K562 (cell line): ENCODE data around the gene LINGO3. TPM values are rescaled to one million over a fixed set of nuclear protein-coding genes. Genes with fewer than 3 reads are reported as not detected.

Experiments
- ATAC-seq: fragments of 200-7000 bp; cut with Tn5 transposase; 3 replicates; pipeline ENCODE4 v1.9.1; 2020; ENCODE audit warnings: moderate library complexity
- BruUV-seq: library from RNA; stranded (reverse); fragments of 400-500 nt; replicated peaks from 2 replicates; lab custom pipeline; 2021; lab: Mats Ljungman, UMichigan
- CTCF ChIA-PET: fragments of 300-600 bp; formaldehyde crosslinking; extraction: SDS; loops from one replicate; lab custom pipeline; 2021; ENCODE audit warnings: low intra/inter-chr PET ratio; lab: Yijun Ruan, JAX
- POLR2A ChIA-PET: fragments of 300-600, 350-650 bp; sonication (Branson Sonifier 250); formaldehyde crosslinking; extraction: SDS; loops from one replicate; lab custom pipeline; 2021; ENCODE audit warnings: antibody characterized with exemption, inconsistent platforms; lab: Yijun Ruan, JAX
- DNase-seq, 4 experiments: peaks; one replicate each; pipeline versions ENCODE4 v3.0.0 to v3.0.0-alpha.2; 2011 to 2018; ENCODE audit warnings: low spot score in 3 of 4, mixed read lengths in 3 of 4; ENCODE audit errors: extremely low read depth in 1 of 4
- FAIRE-seq: peaks from 2 replicates; lab custom pipeline; 2011; peaks lifted over from hg19 to GRCh38; lab: Jason Lieb, UNC
- H2AFZ ChIP-seq: 2 replicates; pipeline ENCODE4 v1.6.0; 2011; ENCODE audit warnings: low read depth, low read length, control low read depth, inconsistent platforms
- H3K27ac ChIP-seq: fragments of 200-600 bp; 3 replicates; pipeline ENCODE4 v1.8.0; 2011; ENCODE audit warnings: low read depth, mild to moderate bottlenecking, control low read depth, inconsistent platforms, low read length, moderate library complexity, mixed read lengths; ENCODE audit errors: extremely low read depth
- H3K27me3 ChIP-seq, 2 experiments: fragments of 300-600 bp in 1 of 2; 2 replicates in 1 of 2; 3 replicates in 1 of 2; pipeline versions ENCODE4 v1.6.0 to v1.8.0; 2011; ENCODE audit warnings: inconsistent platforms in 2 of 2, low read length in 2 of 2, mild to moderate bottlenecking in 1 of 2, mixed read lengths in 1 of 2, moderate library complexity in 1 of 2; ENCODE audit not compliant: control insufficient read depth in 2 of 2, insufficient read depth in 2 of 2
- H3K36me3 ChIP-seq: fragments of 300-600 bp; 3 replicates; pipeline ENCODE4 v1.8.0; 2011; ENCODE audit warnings: mild to moderate bottlenecking, low read length, inconsistent platforms; ENCODE audit not compliant: control insufficient read depth, insufficient read depth
- H3K4me1 ChIP-seq, 2 experiments: fragments of 200-600 bp in 1 of 2; replicated peaks in 1 of 2; 2 replicates in 1 of 2; 3 replicates in 1 of 2; pipeline versions ENCODE4 v1.5.1 to v1.8.0; 2011; ENCODE audit warnings: inconsistent platforms in 2 of 2, low read length in 2 of 2, mild to moderate bottlenecking in 1 of 2, mixed read lengths in 1 of 2, moderate library complexity in 1 of 2; ENCODE audit not compliant: control insufficient read depth in 2 of 2, insufficient read depth in 2 of 2
- H3K4me2 ChIP-seq: 2 replicates; pipeline ENCODE4 v1.6.1; 2011; ENCODE audit warnings: low read length, control low read depth, inconsistent platforms, mixed read lengths; ENCODE audit not compliant: insufficient read depth
- H3K4me3 ChIP-seq: fragments of 200-600 bp; sonication (generic), shearing (Covaris generic); 2 replicates; pipeline ENCODE4 v1.5.1; 2016; ENCODE audit warnings: control low read depth, inconsistent platforms
- H3K79me2 ChIP-seq: fragments of 200-600 bp; 3 replicates; pipeline ENCODE4 v1.8.0; 2011; ENCODE audit warnings: low read length, inconsistent platforms; ENCODE audit not compliant: control insufficient read depth, insufficient read depth
- H3K9ac ChIP-seq, 2 experiments: 2 replicates each; pipeline versions ENCODE4 v1.6.0 to v1.6.1; 2011; ENCODE audit warnings: low read depth in 2 of 2, low read length in 2 of 2, control low read depth in 1 of 2, inconsistent platforms in 1 of 2, mild to moderate bottlenecking in 1 of 2, mixed read lengths in 1 of 2; ENCODE audit not compliant: insufficient read depth in 1 of 2
- H3K9me1 ChIP-seq: one replicate; pipeline ENCODE4 v1.6.0; 2011; ENCODE audit warnings: inconsistent platforms, mild to moderate bottlenecking, low read length, moderate library complexity; ENCODE audit not compliant: control insufficient read depth, insufficient read depth
- H3K9me3 ChIP-seq: replicated peaks from 2 replicates; pipeline ENCODE4 v1.5.1; 2011; ENCODE audit warnings: low read depth, low read length, inconsistent platforms; ENCODE audit not compliant: control insufficient read depth, insufficient read depth
- H4K20me1 ChIP-seq: replicated peaks from 2 replicates; pipeline ENCODE4 v1.6.1; 2011; ENCODE audit warnings: low read length, inconsistent platforms, mixed read lengths; ENCODE audit not compliant: control insufficient read depth, insufficient read depth
- BRCA1 ChIP-seq, 2 experiments: fragments of 450-650 bp in 1 of 2; sonication (generic) in 1 of 2; formaldehyde crosslinking in 1 of 2; IDR thresholded peaks; 2 replicates each; pipeline versions ENCODE4 v1.5.0 to v1.6.1; 2017 to 2020; ENCODE audit warnings: mild to moderate bottlenecking in 1 of 2, missing genetic modification reagents in 1 of 2
- EP300 ChIP-seq: IDR thresholded peaks from 2 replicates; pipeline ENCODE4 v1.6.1; 2012; ENCODE audit warnings: low read length, improper control_type of control experiment
- HMG20B ChIP-seq: fragments of 250-450 bp; sonication (Bioruptor Pico); IDR thresholded peaks from 2 replicates; pipeline ENCODE4 v1.5.0; 2021; ENCODE audit warnings: mild to moderate bottlenecking
- NONO ChIP-seq, 2 experiments: fragments of 200-400 bp in 1 of 2; fragments of 450-650 bp in 1 of 2; formaldehyde crosslinking in 1 of 2; IDR thresholded peaks; 2 replicates each; pipeline ENCODE4 v1.6.1; 2017; ENCODE audit warnings: low read depth in 2 of 2, mild to moderate bottlenecking in 2 of 2, moderate library complexity in 2 of 2, low read length in 1 of 2
- RBFOX2 ChIP-seq: fragments of 200-400 bp; formaldehyde crosslinking; IDR thresholded peaks from 2 replicates; pipeline ENCODE4 v1.6.1; 2017; ENCODE audit warnings: low read depth, mild to moderate bottlenecking, low read length, moderate library complexity
- RBM22 ChIP-seq: fragments of 200-400 bp; formaldehyde crosslinking; IDR thresholded peaks from 2 replicates; pipeline ENCODE4 v1.6.1; 2018; ENCODE audit warnings: low read length, low read depth; ENCODE audit not compliant: poor library complexity, severe bottlenecking
- SP1 ChIP-seq: sonication (generic); formaldehyde crosslinking; IDR thresholded peaks from 2 replicates; pipeline ENCODE4 v1.8.1; 2022; ENCODE audit warnings: mild to moderate bottlenecking, missing genetic modification reagents
- TCF7L2 ChIP-seq: fragments of 150-350 bp; IDR thresholded peaks from 2 replicates; pipeline ENCODE4 v1.6.1; 2016; ENCODE audit warnings: low read depth, mild to moderate bottlenecking, low read length, moderate library complexity
- U2AF2 ChIP-seq: fragments of 200-400 bp; formaldehyde crosslinking; optimal IDR thresholded peaks from 2 replicates; pipeline ENCODE3; 2017; ENCODE audit warnings: low read depth, mild to moderate bottlenecking, low read length
- WGBS: fragments of 100-300 bp; shearing (Covaris generic); methylation state at CpG from one replicate; pipeline ENCODE4 v1.1.6; 2016; ENCODE audit warnings: low coverage, mixed read lengths; ENCODE audit not compliant: insufficient coverage; ENCODE audit errors: missing lambda C conversion rate; 5-methylcytosine and 5-hydroxymethylcytosine counted together
- in situ Hi-C: fragments of 300-500 bp; cut with MboI; formaldehyde crosslinking; loops from 4 replicates; pipeline ENCODE4 v1.15.0; 2018; ENCODE audit warnings: inconsistent platforms, mixed read lengths
- intact Hi-C: fragments of 100-400 bp; cut with micrococcal nuclease; formaldehyde crosslinking; loops from 2 replicates; pipeline ENCODE4 v1.14.2; 2022
- polyA plus RNA-seq, 8 experiments: library from polyadenylated mRNA; depleted of rRNA in 4 of 8; stranded (reverse) in 5 of 8; unstranded in 3 of 8; fragments of >200 nt; fragmentation: Nextera tagmentation in 2 of 8; fragmentation: Illumina TruSeq in 1 of 8; extraction: Ambion mirVana in 2 of 8; extraction: Trizol in 1 of 8; gene quantifications; 2 replicates each; pipeline versions ENCODE4 v1.2.1 to v1.2.3, GENCODE V29; 2011 to 2014; ENCODE audit warnings: inconsistent platforms in 1 of 8, missing spikeins in 1 of 8
- total RNA-seq, 7 experiments: library from RNA; depleted of rRNA in 6 of 7; stranded (reverse); fragments of >200 nt in 6 of 7; fragmentation: Illumina TruSeq in 2 of 7; extraction: Trizol in 2 of 7; gene quantifications; 2 replicates each; pipeline versions ENCODE4 v1.2.1 to v1.2.3, GENCODE V29; 2011 to 2021; ENCODE audit warnings: low replicate concordance in 1 of 7
- TF ChIP-seq, protein P1 (sequence below), 2 experiments: fragments of 200-800 bp in 1 of 2; sonication (Bioruptor generic) in 1 of 2; sonication (generic) in 1 of 2; formaldehyde crosslinking in 1 of 2; IDR thresholded peaks in 1 of 2; conservative IDR thresholded peaks in 1 of 2; 2 replicates each; pipeline versions ENCODE4 v1.5.0 to v1.6.1; 2016 to 2020; ENCODE audit warnings: missing compliant biosample characterization in 1 of 2, missing genetic modification characterization in 1 of 2, missing genetic modification reagents in 1 of 2
- TF ChIP-seq, protein P2 (sequence below): sonication (generic); formaldehyde crosslinking; IDR thresholded peaks from 2 replicates; pipeline ENCODE4 v1.9.0; 2022; ENCODE audit warnings: mild to moderate bottlenecking, missing genetic modification reagents

LINGO3 gene
- total and polyA plus RNA-seq, 9 of the 15 experiments (the other 6 are each of a cell fraction or from before 2014, with no cell fraction given), result 0.03 to 0.05 (median 0.03) TPM; not detected in 6

DNA sequence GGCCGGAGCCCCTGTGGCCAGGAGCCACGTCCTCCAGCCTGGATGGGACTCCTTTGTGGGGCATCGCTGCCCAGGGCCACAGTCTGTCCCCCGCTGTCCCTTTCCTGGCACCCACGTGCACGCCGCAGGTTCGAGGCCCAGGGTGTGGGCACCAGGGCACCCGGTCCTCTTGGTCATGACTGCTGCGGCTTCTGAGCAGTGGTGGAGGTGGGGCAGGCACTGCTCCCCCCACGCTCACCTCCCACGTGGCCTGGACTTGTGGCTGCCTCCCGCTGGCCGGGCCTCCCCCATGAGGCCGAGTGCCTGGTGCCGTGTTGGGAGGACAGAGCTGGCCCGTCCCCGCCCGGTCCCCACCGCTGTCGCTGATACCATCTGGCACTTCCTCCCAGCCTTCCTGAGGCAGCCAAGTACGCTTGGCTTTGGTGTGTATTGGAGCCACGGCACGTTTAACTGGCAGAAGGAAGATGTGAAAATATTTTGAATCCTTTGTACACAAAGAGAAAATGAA is 33.3 kb upstream of the LINGO3 start (continued):
- TF ChIP-seq, protein P1, sequence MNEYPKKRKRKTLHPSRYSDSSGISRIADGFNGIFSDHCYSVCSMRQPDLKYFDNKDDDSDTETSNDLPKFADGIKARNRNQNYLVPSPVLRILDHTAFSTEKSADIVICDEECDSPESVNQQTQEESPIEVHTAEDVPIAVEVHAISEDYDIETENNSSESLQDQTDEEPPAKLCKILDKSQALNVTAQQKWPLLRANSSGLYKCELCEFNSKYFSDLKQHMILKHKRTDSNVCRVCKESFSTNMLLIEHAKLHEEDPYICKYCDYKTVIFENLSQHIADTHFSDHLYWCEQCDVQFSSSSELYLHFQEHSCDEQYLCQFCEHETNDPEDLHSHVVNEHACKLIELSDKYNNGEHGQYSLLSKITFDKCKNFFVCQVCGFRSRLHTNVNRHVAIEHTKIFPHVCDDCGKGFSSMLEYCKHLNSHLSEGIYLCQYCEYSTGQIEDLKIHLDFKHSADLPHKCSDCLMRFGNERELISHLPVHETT (CRISPR knock-in tag; conservative IDR thresholded peaks at IDR 0.05 in 1 of 2, IDR thresholded peaks at IDR 0.05 in 1 of 2), result no peak
- no peak for TF ChIP-seq HMG20B
- TF ChIP-seq, protein P2, sequence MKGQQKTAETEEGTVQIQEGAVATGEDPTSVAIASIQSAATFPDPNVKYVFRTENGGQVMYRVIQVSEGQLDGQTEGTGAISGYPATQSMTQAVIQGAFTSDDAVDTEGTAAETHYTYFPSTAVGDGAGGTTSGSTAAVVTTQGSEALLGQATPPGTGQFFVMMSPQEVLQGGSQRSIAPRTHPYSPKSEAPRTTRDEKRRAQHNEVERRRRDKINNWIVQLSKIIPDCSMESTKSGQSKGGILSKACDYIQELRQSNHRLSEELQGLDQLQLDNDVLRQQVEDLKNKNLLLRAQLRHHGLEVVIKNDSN, result peak; percentile 70; the same call in 1 of the 2 replicates
- TF ChIP-seq TCF7L2, result no peak
- TF ChIP-seq RBM22, result no peak
- TF ChIP-seq SP1 (CRISPR knock-in tag), result no peak
- TF ChIP-seq, all 486 proteins: peak for 22

- Histone ChIP-seq H3K9ac (peak overlapping the region in 1 of 2 experiments; percentile 81; a peak in 2 of 4 replicates), H3K79me2 (peaks cover 20% of the 10 kb centered on the region), H4K20me1 (no peaks in the 10 kb centered on the region), H3K27me3 (no peaks in the 10 kb centered on the region), H3K9me3 (peaks cover 2% of the 10 kb centered on the region), H3K9me1 (no peaks in the 10 kb centered on the region), H2AFZ (no peak overlapping the region), H3K4me1 (peaks cover 12 to 79% of the 10 kb centered on the region in 2 experiments; a peak in 4 of 5 replicates), H3K4me2 (no peak overlapping the region), H3K36me3 (peaks cover 44% of the 10 kb centered on the region; the same call in 2 of the 3 replicates), H3K4me3 (no peak overlapping the region), H3K27ac (no peak overlapping the region)
- BruUV-seq, result no TSS peak
- ChIA-PET POLR2A (interaction anchor here (0.9 to 1.0 kb wide), 2 partner anchors 22 to 35 kb away, joined by 3 read pairs; no protein-coding TSS in a partner anchor), CTCF (no interaction called here)
- TF ChIP-seq EP300, result no peak
- peak; percentile 28; the same call in 1 of the 2 replicates for TF ChIP-seq RBFOX2
- TF ChIP-seq BRCA1 (IDR thresholded peaks at IDR 0.05), result no peak
- TF ChIP-seq BRCA1 (CRISPR knock-in tag; IDR thresholded peaks at IDR 0.05), result no peak
- no peak for TF ChIP-seq U2AF2
- TF ChIP-seq NONO (IDR thresholded peaks at IDR 0.05; ENCODE audit: low read depth in 2 of 2, low read length in 1 of 2), result no peak
- intact Hi-C loops (no loop called here), in situ Hi-C loops (no loop called here)
- FAIRE-seq (no peak), DNase-seq (no peak), ATAC-seq (no peak)
- 97% methylated on average over 19 of the region's 38 CpGs for WGBS
Observed at GRCh38 chr19:2340496-2341243, 32.7 kb upstream of the LINGO3 start.
